CD14-positive monocyte (primary cell): ENCODE measurements around the gene ZFP91. TPM values are rescaled to one million over a fixed set of nuclear protein-coding genes. Genes with fewer than 3 reads are reported as not detected.

Source experiments
- DNase-seq, 3 donors: peaks; one replicate each; pipeline ENCODE4 v3.0.0-alpha.2; 2011 to 2022
- H2AFZ ChIP-seq: 2 replicates; pipeline ENCODE4 v1.6.0; 2012; ENCODE audit warnings: mild to moderate bottlenecking, low read depth, low read length, inconsistent platforms; ENCODE audit not compliant: insufficient read depth, poor library complexity, severe bottlenecking
- H3K27ac ChIP-seq, 2 donors: 1 replicate in 1 of 2; 2 replicates in 1 of 2; pipeline ENCODE4 v1.5.1; 2012 to 2013; ENCODE audit warnings: low read length in 2 of 2, control low read depth in 1 of 2, inconsistent platforms in 1 of 2, low read depth in 1 of 2, mild to moderate bottlenecking in 1 of 2
- H3K27me3 ChIP-seq, 2 donors: one replicate each; pipeline versions ENCODE4 v1.6.0 to v1.6.1; 2011 to 2013; ENCODE audit warnings: low read length in 2 of 2; ENCODE audit not compliant: control insufficient read depth in 2 of 2, insufficient read depth in 2 of 2
- H3K36me3 ChIP-seq, 2 donors: replicated peaks in 1 of 2; 1 replicate in 1 of 2; 2 replicates in 1 of 2; pipeline versions ENCODE4 v1.5.1 to v1.6.1; 2012 to 2013; ENCODE audit warnings: low read length in 2 of 2, control low read depth in 1 of 2, inconsistent platforms in 1 of 2, mild to moderate bottlenecking in 1 of 2; ENCODE audit not compliant: insufficient read depth in 2 of 2, control insufficient read depth in 1 of 2
- H3K4me1 ChIP-seq, 2 donors: 1 replicate in 1 of 2; 2 replicates in 1 of 2; pipeline versions ENCODE4 v1.5.1 to v1.6.1; 2012 to 2013; ENCODE audit warnings: low read length in 2 of 2, control low read depth in 1 of 2, inconsistent platforms in 1 of 2, mild to moderate bottlenecking in 1 of 2, moderate library complexity in 1 of 2; ENCODE audit not compliant: insufficient read depth in 2 of 2, control insufficient read depth in 1 of 2
- H3K4me2 ChIP-seq: replicated peaks from 2 replicates; pipeline ENCODE3; 2012; ENCODE audit warnings: low read length, moderate library complexity, mild to moderate bottlenecking; ENCODE audit not compliant: poor library complexity, severe bottlenecking; ENCODE audit errors: extremely low read depth
- H3K4me3 ChIP-seq, 3 experiments: fragments of 200-600 bp in 1 of 3; sonication (generic) in 1 of 3; replicated peaks in 1 of 3; 1 replicate in 2 of 3; 2 replicates in 1 of 3; pipeline ENCODE4 v1.5.1; 2011 to 2013; ENCODE audit warnings: low read length in 3 of 3, mild to moderate bottlenecking in 3 of 3, control low read depth in 2 of 3, low read depth in 2 of 3, inconsistent platforms in 1 of 3, moderate library complexity in 1 of 3
- H3K79me2 ChIP-seq: 2 replicates; pipeline ENCODE4 v1.6.0; 2012; ENCODE audit warnings: mild to moderate bottlenecking, control low read depth, inconsistent platforms, low read length, moderate library complexity; ENCODE audit not compliant: insufficient read depth
- H3K9ac ChIP-seq: 2 replicates; pipeline ENCODE4 v1.6.0; 2017; ENCODE audit warnings: low read length, mild to moderate bottlenecking; ENCODE audit not compliant: insufficient read depth, poor library complexity, severe bottlenecking
- H3K9me3 ChIP-seq, 2 donors: replicated peaks in 1 of 2; 1 replicate in 1 of 2; 2 replicates in 1 of 2; pipeline versions ENCODE4 v1.5.1 to v1.6.1; 2012 to 2013; ENCODE audit warnings: low read length in 2 of 2, control low read depth in 1 of 2; ENCODE audit not compliant: control insufficient read depth in 1 of 2, insufficient read depth in 1 of 2
- H4K20me1 ChIP-seq: 2 replicates; pipeline ENCODE4 v1.6.0; 2012; ENCODE audit warnings: mild to moderate bottlenecking, low read length, control low read depth, moderate library complexity; ENCODE audit not compliant: insufficient read depth
- H3K27ac Mint-ChIP-seq, 7 donors: one replicate each; pipeline ENCODE4 v1.8.0; 2020; ENCODE audit warnings: mild to moderate bottlenecking in 7 of 7, mixed read lengths in 7 of 7, moderate library complexity in 6 of 7, inconsistent platforms in 2 of 7
- H3K27me3 Mint-ChIP-seq, 3 donors: one replicate each; pipeline ENCODE4 v1.8.0; 2021 to 2022; ENCODE audit warnings: low read depth in 3 of 3, mild to moderate bottlenecking in 3 of 3, mixed read lengths in 3 of 3, moderate library complexity in 3 of 3, inconsistent platforms in 1 of 3
- H3K36me3 Mint-ChIP-seq, 2 donors: one replicate each; pipeline ENCODE4 v1.8.0; 2020; ENCODE audit warnings: mixed read lengths in 2 of 2, inconsistent platforms in 1 of 2, mild to moderate bottlenecking in 1 of 2
- H3K4me1 Mint-ChIP-seq: one replicate; pipeline ENCODE4 v1.8.0; 2020; ENCODE audit warnings: mild to moderate bottlenecking, mixed read lengths
- H3K4me3 Mint-ChIP-seq, 2 donors: one replicate each; pipeline ENCODE4 v1.8.0; 2020; ENCODE audit warnings: mild to moderate bottlenecking in 2 of 2, mixed read lengths in 2 of 2, moderate library complexity in 1 of 2
- H3K9me3 Mint-ChIP-seq, 7 donors: one replicate each; pipeline ENCODE4 v1.8.0; 2020 to 2022; ENCODE audit warnings: mixed read lengths in 7 of 7, mild to moderate bottlenecking in 6 of 7, moderate library complexity in 6 of 7, inconsistent platforms in 2 of 7
- WGBS: methylation state at CpG from one replicate; pipeline ENCODE4 v1.1.5; 2013; ENCODE audit warnings: missing lambda C conversion rate; ENCODE audit not compliant: insufficient coverage; 5-methylcytosine and 5-hydroxymethylcytosine counted together
- intact Hi-C, 2 donors: fragments of 100-400 bp; cut with micrococcal nuclease; formaldehyde crosslinking; loops; one replicate each; pipeline versions ENCODE4 v1.15.0 to v1.15.1; 2023
- polyA plus RNA-seq, 3 donors: library from polyadenylated mRNA; depleted of rRNA in 1 of 3; unstranded in 2 of 3; stranded (reverse) in 1 of 3; fragments of 300-500 nt in 2 of 3; fragments of >200 nt in 1 of 3; fragmentation: Illumina TruSeq in 2 of 3; gene quantifications; 1 replicate in 2 of 3; 2 replicates in 1 of 3; pipeline ENCODE4 v1.2.3, GENCODE V29; 2012 to 2021
- TF ChIP-seq, protein P1 (sequence below): fragments of 200-600 bp; IDR thresholded peaks from one replicate; pipeline ENCODE4 v1.8.0; 2022; ENCODE audit warnings: antibody characterized with exemption, mild to moderate bottlenecking

The ZFP91 gene
- polyA plus RNA-seq, 3 donors = 8.0 to 15.8 (median 8.3) TPM

DNA sequence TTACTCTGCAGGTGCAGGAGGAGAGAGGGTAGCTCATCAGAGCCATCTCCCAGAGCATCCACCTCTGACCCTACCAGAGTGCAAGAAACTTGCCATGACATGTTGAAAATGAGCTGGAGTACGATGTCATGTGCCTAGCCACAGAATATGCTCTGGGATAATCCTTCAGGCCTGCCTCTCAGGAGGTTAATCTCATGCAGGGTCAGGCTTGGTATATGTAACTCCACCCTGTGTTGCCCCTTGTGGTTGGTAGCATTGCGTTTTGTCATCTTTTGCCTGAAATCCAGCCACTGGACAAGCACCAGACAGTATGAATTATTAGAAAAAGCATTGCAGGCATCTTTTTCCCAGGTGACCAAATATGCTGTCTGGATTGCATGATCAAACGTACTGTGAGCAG, 79.8 kb downstream of the ZFP91 start:
- H3K9ac ChIP-seq = no peak overlapping the region
- no peaks in the 10 kb centered on the region for H4K20me1 ChIP-seq
- no peaks in the 10 kb centered on the region for H3K79me2 ChIP-seq
- H3K27ac ChIP-seq = no peak overlapping the region
- no peaks in the 10 kb centered on the region for H3K27me3 ChIP-seq
- no peaks in the 10 kb centered on the region for H3K36me3 Mint-ChIP-seq
- WGBS = 100% methylated on average over 1 of the region's 3 CpGs
- peaks cover 4% of the 10 kb centered on the region for H3K4me1 Mint-ChIP-seq
- H3K4me2 ChIP-seq = no peak overlapping the region
- no peaks in the 10 kb centered on the region for H3K36me3 ChIP-seq
- no peak overlapping the region for H2AFZ ChIP-seq
- H3K4me3 ChIP-seq = no peak overlapping the region
- TF ChIP-seq, protein P1, sequence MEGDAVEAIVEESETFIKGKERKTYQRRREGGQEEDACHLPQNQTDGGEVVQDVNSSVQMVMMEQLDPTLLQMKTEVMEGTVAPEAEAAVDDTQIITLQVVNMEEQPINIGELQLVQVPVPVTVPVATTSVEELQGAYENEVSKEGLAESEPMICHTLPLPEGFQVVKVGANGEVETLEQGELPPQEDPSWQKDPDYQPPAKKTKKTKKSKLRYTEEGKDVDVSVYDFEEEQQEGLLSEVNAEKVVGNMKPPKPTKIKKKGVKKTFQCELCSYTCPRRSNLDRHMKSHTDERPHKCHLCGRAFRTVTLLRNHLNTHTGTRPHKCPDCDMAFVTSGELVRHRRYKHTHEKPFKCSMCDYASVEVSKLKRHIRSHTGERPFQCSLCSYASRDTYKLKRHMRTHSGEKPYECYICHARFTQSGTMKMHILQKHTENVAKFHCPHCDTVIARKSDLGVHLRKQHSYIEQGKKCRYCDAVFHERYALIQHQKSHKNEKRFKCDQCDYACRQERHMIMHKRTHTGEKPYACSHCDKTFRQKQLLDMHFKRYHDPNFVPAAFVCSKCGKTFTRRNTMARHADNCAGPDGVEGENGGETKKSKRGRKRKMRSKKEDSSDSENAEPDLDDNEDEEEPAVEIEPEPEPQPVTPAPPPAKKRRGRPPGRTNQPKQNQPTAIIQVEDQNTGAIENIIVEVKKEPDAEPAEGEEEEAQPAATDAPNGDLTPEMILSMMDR = no peak
- H3K9me3 ChIP-seq = peaks cover 0 to 5% of the 10 kb centered on the region in 2 donors
- intact Hi-C loops = loop anchor here in 1 of 2 donors (10.0 kb wide), 2 partner anchors 246 to 406 kb away; no protein-coding TSS in a partner anchor
- no peak overlapping the region for H3K4me3 Mint-ChIP-seq
- no peak for DNase-seq
- H3K27ac Mint-ChIP-seq = no peak overlapping the region
- H3K27me3 Mint-ChIP-seq = peaks cover 0 to 2% (median 0%) of the 10 kb centered on the region in 3 donors
- peaks cover 0 to 10% (median 6%) of the 10 kb centered on the region in 7 donors for H3K9me3 Mint-ChIP-seq
- no peaks in the 10 kb centered on the region for H3K4me1 ChIP-seq

DNA sequence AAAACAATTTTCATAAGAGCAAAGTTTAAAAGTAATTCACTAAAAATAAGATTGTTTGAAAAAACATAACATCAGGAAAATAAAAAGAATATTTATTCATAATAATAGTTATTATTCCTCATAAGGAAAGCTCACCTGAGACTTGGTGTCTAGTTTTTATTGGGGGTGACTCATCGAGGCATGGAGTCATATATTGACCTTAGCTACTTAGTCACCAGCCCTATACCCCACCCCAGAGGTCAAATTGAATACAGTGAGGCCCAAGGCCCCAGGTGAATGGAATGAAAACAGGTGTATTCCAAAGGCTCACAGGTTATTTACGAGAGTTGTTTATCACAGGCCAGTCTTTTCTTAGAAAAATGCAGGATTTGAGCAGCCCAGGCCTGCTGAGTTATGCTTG, 80.5 kb downstream of the ZFP91 start:
- no peak overlapping the region for H3K27ac ChIP-seq
- H2AFZ ChIP-seq = no peak overlapping the region
- DNase-seq = no peak
- no CpG with 5 or more reads among the region's 2 CpGs for WGBS
- H3K4me3 Mint-ChIP-seq = no peak overlapping the region
- no peak overlapping the region for H3K27ac Mint-ChIP-seq
- no peaks in the 10 kb centered on the region for H3K36me3 ChIP-seq
- H3K4me2 ChIP-seq = no peak overlapping the region
- peaks cover 0 to 10% (median 6%) of the 10 kb centered on the region in 7 donors for H3K9me3 Mint-ChIP-seq
- no peaks in the 10 kb centered on the region for H3K36me3 Mint-ChIP-seq
- no peaks in the 10 kb centered on the region for H4K20me1 ChIP-seq
- peaks cover 0 to 2% (median 0%) of the 10 kb centered on the region in 3 donors for H3K27me3 Mint-ChIP-seq
- no peaks in the 10 kb centered on the region for H3K79me2 ChIP-seq
- no peak overlapping the region for H3K4me3 ChIP-seq
- TF ChIP-seq, protein P1 = no peak
- H3K4me1 Mint-ChIP-seq = no peaks in the 10 kb centered on the region
- no peak overlapping the region for H3K9ac ChIP-seq
- H3K9me3 ChIP-seq = peaks cover 0 to 5% of the 10 kb centered on the region in 2 donors
- no peaks in the 10 kb centered on the region for H3K27me3 ChIP-seq
- intact Hi-C loops = loop anchor here in 1 of 2 donors (10.0 kb wide), 2 partner anchors 245 to 405 kb away; no protein-coding TSS in a partner anchor
- H3K4me1 ChIP-seq = no peaks in the 10 kb centered on the region
